Natural killer cell (primary cell): ENCODE data around the gene SMG6. TPM values are rescaled to one million over a fixed set of nuclear protein-coding genes. Genes with fewer than 3 reads are reported as not detected.
A peak's percentile ranks its signal among the peaks of the same experiment; 100 is the strongest.

Source experiments
- ATAC-seq, 3 donors: fragments of 150-1000 bp in 2 of 3; fragments of 200-7000 bp in 1 of 3; cut with Tn5 transposase; 1 replicate in 1 of 3; 2 replicates in 2 of 3; pipeline ENCODE4 v1.10.0; 2021; ENCODE audit warnings: mild to moderate bottlenecking in 2 of 3, moderate library complexity in 2 of 3
- DNase-seq, 2 donors: peaks; one replicate each; pipeline versions ENCODE4 v3.0.0 to v3.0.0-alpha.2; 2013 to 2021; ENCODE audit warnings: mixed read lengths in 1 of 2
- H3K27ac ChIP-seq: one replicate; pipeline ENCODE4 v1.5.1; 2013; ENCODE audit warnings: mild to moderate bottlenecking, low read length
- H3K27me3 ChIP-seq: one replicate; pipeline ENCODE4 v1.6.1; 2013; ENCODE audit warnings: low read length; ENCODE audit not compliant: control insufficient read depth, insufficient read depth
- H3K36me3 ChIP-seq: one replicate; pipeline ENCODE4 v1.6.1; 2013; ENCODE audit warnings: low read length; ENCODE audit not compliant: control insufficient read depth, insufficient read depth
- H3K4me1 ChIP-seq: one replicate; pipeline ENCODE4 v1.6.1; 2013; ENCODE audit warnings: low read length; ENCODE audit not compliant: control insufficient read depth, insufficient read depth
- H3K4me3 ChIP-seq: one replicate; pipeline ENCODE4 v1.5.1; 2013; ENCODE audit warnings: low read length
- H3K9me3 ChIP-seq: one replicate; pipeline ENCODE4 v1.6.1; 2013; ENCODE audit warnings: low read length; ENCODE audit not compliant: control insufficient read depth, insufficient read depth
- H3K27ac Mint-ChIP-seq, 2 donors: one replicate each; pipeline ENCODE4 v1.8.0; 2022; ENCODE audit warnings: mild to moderate bottlenecking in 2 of 2, mixed read lengths in 2 of 2, moderate library complexity in 1 of 2
- H3K27me3 Mint-ChIP-seq, 2 donors: one replicate each; pipeline ENCODE4 v1.8.0; 2022; ENCODE audit warnings: low read depth in 2 of 2, mixed read lengths in 2 of 2
- H3K36me3 Mint-ChIP-seq: one replicate; pipeline ENCODE4 v1.8.0; 2022; ENCODE audit warnings: mixed read lengths
- H3K4me1 Mint-ChIP-seq, 2 donors: one replicate each; pipeline ENCODE4 v1.8.0; 2022; ENCODE audit warnings: mixed read lengths in 2 of 2
- H3K4me3 Mint-ChIP-seq: one replicate; pipeline ENCODE4 v1.8.0; 2022; ENCODE audit warnings: mild to moderate bottlenecking, moderate library complexity, mixed read lengths
- H3K9me3 Mint-ChIP-seq, 2 donors: one replicate each; pipeline ENCODE4 v1.8.0; 2022; ENCODE audit warnings: mixed read lengths in 2 of 2
- CTCF ChIP-seq: fragments of 200-600 bp; IDR thresholded peaks from one replicate; pipeline ENCODE4 v1.8.0; 2022; ENCODE audit warnings: antibody characterized with exemption
- WGBS: methylation state at CpG from one replicate; pipeline ENCODE4 v1.1.7; 2013; ENCODE audit warnings: missing lambda C conversion rate; ENCODE audit not compliant: insufficient coverage; 5-methylcytosine and 5-hydroxymethylcytosine counted together
- intact Hi-C: fragments of 100-400 bp; cut with micrococcal nuclease; formaldehyde crosslinking; loops from one replicate; pipeline ENCODE4 v1.14.2; 2022
- total RNA-seq, 4 donors: library from RNA; stranded (reverse); fragments of 120-200 nt in 1 of 4; gene quantifications; one replicate each; pipeline versions ENCODE4 v1.2.3 to v1.2.4, GENCODE V29; 2013 to 2022

Gene SMG6
- total RNA-seq, 3 donors from 2014 or later (not counting 1 experiment from before 2014, with no cell fraction given), result 41.6 to 49.4 (median 48.2) TPM

DNA sequence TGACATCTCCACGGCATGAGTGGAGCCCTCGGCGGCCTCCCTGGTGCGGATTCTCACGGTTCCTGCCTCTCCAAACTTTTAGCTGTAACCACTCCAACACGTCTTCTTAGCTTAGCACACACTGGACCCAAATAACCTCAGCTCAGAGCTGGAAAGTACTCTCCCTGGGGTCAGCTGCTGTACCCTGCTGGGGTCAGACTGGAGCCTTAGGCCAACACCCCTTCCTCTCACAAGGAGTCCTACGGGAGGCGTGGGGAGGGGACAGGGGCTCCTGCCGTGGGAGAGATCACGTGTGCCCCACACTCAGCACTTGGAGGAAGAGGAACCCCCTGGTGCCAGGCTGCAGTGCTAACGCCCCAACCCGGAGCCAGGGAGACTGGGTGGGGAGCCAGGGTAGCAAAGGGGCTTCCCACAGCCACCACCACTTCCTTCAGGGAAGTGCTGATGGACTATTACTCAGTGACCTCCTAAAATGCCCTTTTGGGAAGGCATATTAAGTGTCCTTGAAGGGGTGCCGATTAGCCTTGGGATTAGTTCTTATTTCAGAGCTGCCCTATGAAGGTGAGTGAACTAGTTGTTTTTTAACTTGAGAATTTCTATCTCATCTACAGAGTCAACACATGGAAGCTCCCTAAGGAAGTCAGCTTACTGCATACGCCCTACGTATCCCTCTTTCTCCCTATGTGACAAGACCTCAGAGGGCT is 124.6 kb downstream of the SMG6 start:
- no peak overlapping the region for H3K4me3 ChIP-seq
- H3K9me3 Mint-ChIP-seq, result no peaks in the 10 kb centered on the region
- H3K36me3 ChIP-seq, result peaks cover 10% of the 10 kb centered on the region
- peak overlapping the region; percentile 51 for H3K4me3 Mint-ChIP-seq
- H3K27ac ChIP-seq, result no peak overlapping the region
- no peaks in the 10 kb centered on the region for H3K9me3 ChIP-seq
- peak overlapping the region; percentile 35 to 88 for H3K27ac Mint-ChIP-seq
- WGBS, result 82% methylated on average over 13 of the region's 15 CpGs
- DNase-seq, result no peak
- H3K36me3 Mint-ChIP-seq, result no peaks in the 10 kb centered on the region
- no peak for ATAC-seq
- peaks cover 90 to 91% of the 10 kb centered on the region in 2 donors for H3K4me1 Mint-ChIP-seq
- H3K27me3 ChIP-seq, result no peaks in the 10 kb centered on the region
- TF ChIP-seq CTCF, result no peak
- peaks cover 63% of the 10 kb centered on the region for H3K4me1 ChIP-seq
- no peaks in the 10 kb centered on the region for H3K27me3 Mint-ChIP-seq
- intact Hi-C loops, result no loop called here

DNA sequence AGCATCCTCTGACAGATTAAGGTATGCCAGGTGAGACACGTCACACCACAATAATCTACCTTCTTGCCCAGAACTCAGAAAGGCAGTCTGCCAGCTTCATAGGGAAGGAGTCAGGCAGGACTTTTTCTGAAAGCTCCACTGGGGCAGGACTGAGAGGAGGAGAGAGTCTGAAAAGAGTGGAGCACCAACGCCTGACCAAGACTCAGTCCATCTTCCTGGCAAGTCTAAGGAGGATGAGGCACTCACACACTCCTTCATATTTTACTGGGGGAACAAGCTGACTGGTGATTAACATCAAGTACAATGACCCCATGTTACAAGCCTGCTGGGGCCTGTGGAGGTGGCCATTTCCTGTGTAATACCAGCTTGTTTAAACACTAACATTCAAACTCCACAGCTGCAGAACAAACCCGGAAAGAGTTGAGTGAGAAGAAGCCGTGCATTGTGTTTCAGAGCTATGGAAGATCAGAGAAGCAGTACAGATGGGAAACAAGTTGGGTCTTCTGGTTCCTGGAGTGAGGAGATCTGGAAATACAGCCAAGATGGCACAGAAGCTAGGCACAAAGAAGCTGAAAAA is 126.3 kb downstream of the SMG6 start:
- H3K27me3 Mint-ChIP-seq, result no peaks in the 10 kb centered on the region
- ATAC-seq (peak; percentile 53 to 80 (median 66)), DNase-seq (no peak)
- H3K27me3 ChIP-seq, result no peaks in the 10 kb centered on the region
- no peak overlapping the region for H3K4me3 ChIP-seq
- H3K4me1 ChIP-seq, result peaks cover 59% of the 10 kb centered on the region
- H3K36me3 ChIP-seq, result peaks cover 11% of the 10 kb centered on the region
- intact Hi-C loops, result loop anchor here (2.0 kb wide), 1 partner anchor 15 kb away; no protein-coding TSS in a partner anchor
- H3K4me1 Mint-ChIP-seq, result peaks cover 74 to 82% of the 10 kb centered on the region in 2 donors
- H3K36me3 Mint-ChIP-seq, result no peaks in the 10 kb centered on the region
- H3K27ac ChIP-seq, result peak overlapping the region; percentile 30
- H3K9me3 Mint-ChIP-seq, result no peaks in the 10 kb centered on the region
- TF ChIP-seq CTCF, result no peak
- H3K27ac Mint-ChIP-seq, result peak overlapping the region; percentile 88 to 92
- no peaks in the 10 kb centered on the region for H3K9me3 ChIP-seq
- peak overlapping the region; percentile 69 for H3K4me3 Mint-ChIP-seq
- WGBS, result 65% methylated on average over 4 of the region's 4 CpGs

DNA sequence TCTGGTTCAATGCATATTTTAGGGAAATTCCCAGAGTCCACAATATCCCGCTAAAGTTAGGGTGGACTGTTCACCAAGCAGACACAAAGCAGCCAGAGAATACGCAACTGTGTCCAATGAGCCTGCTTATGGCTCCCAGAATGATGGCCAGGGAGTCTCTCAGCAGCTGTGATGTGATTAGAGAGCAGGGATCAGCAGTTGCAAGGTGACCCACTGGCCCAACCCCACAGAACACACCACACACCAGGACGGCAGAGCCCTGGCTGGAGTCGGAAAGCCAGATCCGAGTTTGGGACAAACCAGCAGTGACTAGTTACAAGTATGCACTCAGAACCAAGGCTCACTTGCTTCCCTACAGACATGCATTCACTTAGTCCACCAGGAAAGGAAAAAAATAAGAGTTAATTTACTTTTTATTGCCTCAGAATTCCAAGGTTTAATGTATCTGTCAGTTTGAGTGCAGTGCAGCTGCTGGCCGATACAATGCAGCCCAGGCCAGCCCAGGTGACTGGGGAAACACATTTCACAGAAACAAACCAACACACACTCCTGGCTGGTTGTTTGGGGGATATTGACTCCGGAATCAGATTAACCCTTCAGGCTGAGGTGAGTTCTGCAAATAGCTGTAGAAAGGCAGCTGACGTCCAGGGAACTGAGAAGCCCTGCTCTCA is 127.0 kb downstream of the SMG6 start:
- ATAC-seq, result no peak
- H3K4me3 Mint-ChIP-seq, result peak overlapping the region; percentile 57
- no peaks in the 10 kb centered on the region for H3K9me3 ChIP-seq
- H3K36me3 Mint-ChIP-seq, result no peaks in the 10 kb centered on the region
- no peak overlapping the region for H3K4me3 ChIP-seq
- peaks cover 13% of the 10 kb centered on the region for H3K36me3 ChIP-seq
- H3K4me1 ChIP-seq, result peaks cover 52% of the 10 kb centered on the region
- H3K27ac Mint-ChIP-seq, result peak overlapping the region; percentile 88 to 92
- no peaks in the 10 kb centered on the region for H3K27me3 Mint-ChIP-seq
- no peaks in the 10 kb centered on the region for H3K27me3 ChIP-seq
- no peak for DNase-seq
- no peaks in the 10 kb centered on the region for H3K9me3 Mint-ChIP-seq
- peak overlapping the region; percentile 30 for H3K27ac ChIP-seq
- H3K4me1 Mint-ChIP-seq, result peaks cover 67 to 75% of the 10 kb centered on the region in 2 donors
- no peak for TF ChIP-seq CTCF
- intact Hi-C loops, result loop anchor here (2.0 kb wide), 1 partner anchor 16 kb away; no protein-coding TSS in a partner anchor
- 94% methylated on average over 7 of the region's 8 CpGs for WGBS
